Spleen (tissue), 7 donors: ENCODE data around the gene C1orf232.

ENCODE experiments used
- POLR2A ChIP-seq, 3 donors: fragments of 450-650 bp; IDR thresholded peaks; one replicate each; pipeline ENCODE4 v1.5.1; 2017; ENCODE audit warnings: antibody characterized with exemption in 3 of 3, mild to moderate bottlenecking in 1 of 3
- POLR2AphosphoS5 ChIP-seq, 3 donors: sonication (generic); formaldehyde crosslinking; IDR thresholded peaks; one replicate each; pipeline ENCODE4 v1.5.1; 2017; ENCODE audit warnings: antibody characterized with exemption in 3 of 3
- TF ChIP-seq, protein P1 (sequence below), 11 experiments: fragments of 200-600 bp in 7 of 11; fragments of 450-650 bp in 4 of 11; sonication (generic) in 4 of 11; IDR thresholded peaks in 8 of 11; conservative IDR thresholded peaks in 3 of 11; 1 replicate in 7 of 11; 2 replicates in 4 of 11; pipeline versions ENCODE4 v1.4.0 to v1.8.0; 2016 to 2021; ENCODE audit warnings: antibody characterized with exemption in 11 of 11, inconsistent platforms in 4 of 11, mild to moderate bottlenecking in 1 of 11
- donor health status: DM: no; HTN: no; CAD: no; lungs with moderate emphysema.
- donor health status: DM: no; HTN: no; CAD: no.
- donor health status: DM: no; HTN: no; CAD: no.

- TF ChIP-seq, protein P1, sequence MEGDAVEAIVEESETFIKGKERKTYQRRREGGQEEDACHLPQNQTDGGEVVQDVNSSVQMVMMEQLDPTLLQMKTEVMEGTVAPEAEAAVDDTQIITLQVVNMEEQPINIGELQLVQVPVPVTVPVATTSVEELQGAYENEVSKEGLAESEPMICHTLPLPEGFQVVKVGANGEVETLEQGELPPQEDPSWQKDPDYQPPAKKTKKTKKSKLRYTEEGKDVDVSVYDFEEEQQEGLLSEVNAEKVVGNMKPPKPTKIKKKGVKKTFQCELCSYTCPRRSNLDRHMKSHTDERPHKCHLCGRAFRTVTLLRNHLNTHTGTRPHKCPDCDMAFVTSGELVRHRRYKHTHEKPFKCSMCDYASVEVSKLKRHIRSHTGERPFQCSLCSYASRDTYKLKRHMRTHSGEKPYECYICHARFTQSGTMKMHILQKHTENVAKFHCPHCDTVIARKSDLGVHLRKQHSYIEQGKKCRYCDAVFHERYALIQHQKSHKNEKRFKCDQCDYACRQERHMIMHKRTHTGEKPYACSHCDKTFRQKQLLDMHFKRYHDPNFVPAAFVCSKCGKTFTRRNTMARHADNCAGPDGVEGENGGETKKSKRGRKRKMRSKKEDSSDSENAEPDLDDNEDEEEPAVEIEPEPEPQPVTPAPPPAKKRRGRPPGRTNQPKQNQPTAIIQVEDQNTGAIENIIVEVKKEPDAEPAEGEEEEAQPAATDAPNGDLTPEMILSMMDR (IDR thresholded peaks at IDR 0.05 in 8 of 11, conservative IDR thresholded peaks at IDR 0.05 in 3 of 11) = no peak
- TF ChIP-seq POLR2A (IDR thresholded peaks at IDR 0.05) (no peak), POLR2AphosphoS5 (IDR thresholded peaks at IDR 0.05) (no peak)
These were observed 46.5 kb upstream of the C1orf232 start for GRCh38 chr1:26215246-26215645.
